PC-9 (cell line): ENCODE data around the gene DGKZ. TPM values are rescaled to one million over a fixed set of nuclear protein-coding genes. Genes with fewer than 3 reads are reported as not detected.

ENCODE experiments used
- BruUV-seq: library from RNA; stranded (reverse); fragments of 400-500 nt; replicated peaks from 2 replicates; lab custom pipeline; 2021; lab: Mats Ljungman, UMichigan
- CTCF ChIA-PET: fragments of 300-600 bp; sonication (Branson Sonifier 250); formaldehyde crosslinking; loops from one replicate; lab custom pipeline; 2022; ENCODE audit warnings: antibody characterized with exemption; lab: Charles Lee
- POLR2A ChIA-PET: fragments of 300-600 bp; sonication (Branson Sonifier 250); formaldehyde crosslinking; loops from one replicate; lab custom pipeline; 2022; ENCODE audit warnings: antibody characterized with exemption; ENCODE audit not compliant: unreplicated experiment; lab: Charles Lee
- DNase-seq, 2 experiments: peaks; one replicate each; pipeline versions ENCODE4 v3.0.0 to v3.0.0-alpha.2; 2015 to 2022; ENCODE audit warnings: mixed read lengths in 1 of 2
- H2AFZ ChIP-seq: fragments of 200-600 bp; sonication (generic); 2 replicates; pipeline ENCODE4 v1.8.1; 2017; ENCODE audit warnings: antibody characterized with exemption
- H3F3A ChIP-seq: fragments of 200-600 bp; sonication (generic); 2 replicates; pipeline ENCODE4 v1.8.1; 2017; ENCODE audit warnings: antibody characterized with exemption, mild to moderate bottlenecking, low read depth; ENCODE audit not compliant: insufficient read depth
- H3K27ac ChIP-seq: fragments of 200-600 bp; sonication (generic); 2 replicates; pipeline ENCODE4 v1.6.1; 2016; ENCODE audit warnings: mixed run types
- H3K27me3 ChIP-seq: fragments of 200-600 bp; sonication (generic); 2 replicates; pipeline ENCODE4 v1.6.1; 2016; ENCODE audit warnings: low read depth, mixed run types; ENCODE audit not compliant: insufficient read depth
- H3K36me3 ChIP-seq: fragments of 200-600 bp; sonication (generic); 2 replicates; pipeline ENCODE4 v1.6.1; 2016; ENCODE audit warnings: low read depth, mixed run types
- H3K4me1 ChIP-seq: fragments of 200-600 bp; sonication (generic); replicated peaks from 2 replicates; pipeline ENCODE4 v1.6.1; 2016; ENCODE audit warnings: mixed run types; ENCODE audit not compliant: insufficient read depth
- H3K4me2 ChIP-seq: fragments of 200-600 bp; sonication (generic); 2 replicates; pipeline ENCODE4 v1.6.1; 2017; ENCODE audit warnings: mixed run types
- H3K4me3 ChIP-seq: fragments of 200-600 bp; sonication (generic); 2 replicates; pipeline ENCODE4 v1.6.1; 2016; ENCODE audit warnings: mixed run types
- H3K79me2 ChIP-seq: fragments of 200-600 bp; sonication (generic); 2 replicates; pipeline ENCODE4 v1.6.1; 2017; ENCODE audit warnings: low read depth, mixed run types
- H3K9me2 ChIP-seq: fragments of 200-600 bp; sonication (generic); 2 replicates; pipeline ENCODE4 v1.8.1; 2017; ENCODE audit warnings: mild to moderate bottlenecking; ENCODE audit not compliant: insufficient read depth
- H3K9me3 ChIP-seq: fragments of 200-600 bp; sonication (generic); 2 replicates; pipeline ENCODE4 v1.8.1; 2016; ENCODE audit warnings: low read depth; ENCODE audit not compliant: insufficient read depth
- H4K20me1 ChIP-seq: fragments of 200-600 bp; sonication (generic); 2 replicates; pipeline ENCODE4 v1.8.1; 2017; ENCODE audit not compliant: insufficient read depth
- EZH2 ChIP-seq: fragments of 200-600 bp; sonication (generic); IDR thresholded peaks from 2 replicates; pipeline ENCODE4 v1.8.0; 2017; ENCODE audit warnings: antibody characterized with exemption, low read depth
- intact Hi-C: fragments of 100-400 bp; cut with micrococcal nuclease; formaldehyde crosslinking; loops from one replicate; pipeline ENCODE4 v1.10.0; 2022; ENCODE audit not compliant: unreplicated experiment
- total RNA-seq: library from RNA; stranded (reverse); gene quantifications from 2 replicates; pipeline ENCODE4 v1.2.3, GENCODE V29; 2021
- TF ChIP-seq, protein P1 (sequence below): fragments of 200-600 bp; sonication (generic); conservative IDR thresholded peaks from 2 replicates; pipeline ENCODE4 v1.6.1; 2017; ENCODE audit warnings: mixed run types, antibody characterized with exemption, mild to moderate bottlenecking, moderate library complexity

DGKZ gene
- total RNA-seq, 1 experiment from 2014 or later = 49.3 TPM

DNA sequence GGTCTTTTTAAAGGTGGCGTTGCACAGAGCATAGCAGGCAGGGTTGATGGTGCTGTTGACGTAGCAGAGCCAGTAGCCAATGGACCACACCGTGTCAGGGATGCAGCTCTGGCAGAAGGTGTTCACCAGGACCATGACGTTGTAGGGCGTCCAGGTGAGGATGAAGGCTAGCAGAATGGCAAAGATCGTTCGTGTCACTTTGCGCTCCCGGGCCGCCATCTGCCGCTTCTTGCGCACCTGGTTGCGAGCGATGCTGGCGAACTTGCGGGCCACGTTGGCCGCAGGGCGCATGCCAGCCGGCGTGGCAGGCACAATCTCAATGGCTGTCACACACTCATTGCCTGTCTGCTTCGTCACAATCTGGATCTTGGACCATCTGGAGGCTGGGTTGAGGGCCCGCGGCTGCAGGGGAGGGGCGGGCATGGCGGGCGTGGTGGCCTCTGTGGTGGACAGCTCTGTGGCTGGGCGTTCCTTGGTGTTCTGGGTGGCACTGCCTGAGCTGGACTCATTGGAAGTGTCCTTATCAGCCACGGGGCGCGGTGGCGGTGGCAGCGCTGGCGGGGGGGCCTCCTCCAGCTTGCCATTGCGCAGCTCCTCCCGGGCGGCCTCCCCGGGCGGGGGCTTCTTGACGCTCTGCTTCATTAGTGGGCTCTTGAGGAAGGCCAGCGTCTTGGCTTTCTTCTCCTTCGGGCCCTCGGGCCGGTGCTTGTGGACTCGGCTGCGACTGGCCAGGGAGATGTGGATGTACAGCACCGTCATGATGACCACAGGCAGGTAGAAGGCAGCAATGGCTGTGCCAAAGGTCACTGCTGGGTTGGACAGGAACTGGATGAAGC, 38.1 kb downstream of the DGKZ start:
- no TSS peak for BruUV-seq
- DNase-seq = no peak
- H3K4me3 ChIP-seq = no peak overlapping the region
- no peak overlapping the region for H2AFZ ChIP-seq
- no peak for TF ChIP-seq EZH2
- TF ChIP-seq, protein P1, sequence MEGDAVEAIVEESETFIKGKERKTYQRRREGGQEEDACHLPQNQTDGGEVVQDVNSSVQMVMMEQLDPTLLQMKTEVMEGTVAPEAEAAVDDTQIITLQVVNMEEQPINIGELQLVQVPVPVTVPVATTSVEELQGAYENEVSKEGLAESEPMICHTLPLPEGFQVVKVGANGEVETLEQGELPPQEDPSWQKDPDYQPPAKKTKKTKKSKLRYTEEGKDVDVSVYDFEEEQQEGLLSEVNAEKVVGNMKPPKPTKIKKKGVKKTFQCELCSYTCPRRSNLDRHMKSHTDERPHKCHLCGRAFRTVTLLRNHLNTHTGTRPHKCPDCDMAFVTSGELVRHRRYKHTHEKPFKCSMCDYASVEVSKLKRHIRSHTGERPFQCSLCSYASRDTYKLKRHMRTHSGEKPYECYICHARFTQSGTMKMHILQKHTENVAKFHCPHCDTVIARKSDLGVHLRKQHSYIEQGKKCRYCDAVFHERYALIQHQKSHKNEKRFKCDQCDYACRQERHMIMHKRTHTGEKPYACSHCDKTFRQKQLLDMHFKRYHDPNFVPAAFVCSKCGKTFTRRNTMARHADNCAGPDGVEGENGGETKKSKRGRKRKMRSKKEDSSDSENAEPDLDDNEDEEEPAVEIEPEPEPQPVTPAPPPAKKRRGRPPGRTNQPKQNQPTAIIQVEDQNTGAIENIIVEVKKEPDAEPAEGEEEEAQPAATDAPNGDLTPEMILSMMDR = no peak
- H3K4me1 ChIP-seq = peaks cover 34% of the 10 kb centered on the region
- intact Hi-C loops = no loop called here
- H3K4me2 ChIP-seq = no peak overlapping the region
- no peaks in the 10 kb centered on the region for H3K36me3 ChIP-seq
- 0 out of 2 replicates have a peak, but pooled peaks cover 4% of the 10 kb centered on the region for H4K20me1 ChIP-seq
- ChIA-PET CTCF (no interaction called here), POLR2A (no interaction called here)
- H3K27ac ChIP-seq = no peak overlapping the region
- peaks cover 24% of the 10 kb centered on the region for H3F3A ChIP-seq
- peaks cover 17% of the 10 kb centered on the region for H3K27me3 ChIP-seq
- H3K9me2 ChIP-seq = no peaks in the 10 kb centered on the region
- no peaks in the 10 kb centered on the region for H3K9me3 ChIP-seq
- H3K79me2 ChIP-seq = no peaks in the 10 kb centered on the region

DNA sequence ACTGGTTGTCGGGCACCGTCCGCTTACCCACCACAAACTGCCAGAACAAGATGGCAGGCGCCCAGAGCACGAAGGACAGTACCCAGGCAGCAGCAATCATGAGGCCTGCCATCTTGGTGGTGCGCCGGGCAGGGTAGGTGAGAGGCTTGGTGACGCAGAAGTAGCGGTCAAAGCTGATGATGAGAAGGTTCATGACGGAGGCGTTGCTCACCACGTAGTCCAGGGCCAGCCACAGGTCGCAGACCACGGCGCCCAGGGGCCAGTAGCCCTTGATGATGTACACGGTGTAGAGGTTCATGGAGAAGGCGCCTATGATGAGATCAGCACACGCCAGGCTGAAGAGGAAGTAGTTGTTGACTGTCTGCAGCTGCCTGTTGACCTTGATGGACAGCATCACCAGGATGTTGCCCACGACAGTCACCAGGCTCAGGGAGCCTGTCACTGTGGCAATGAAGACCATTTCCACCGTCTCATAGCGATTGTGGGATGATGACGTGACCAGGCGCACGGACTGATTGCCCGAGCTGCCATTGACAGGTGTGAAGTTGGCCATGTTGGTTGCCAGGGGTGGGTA, 38.8 kb downstream of the DGKZ start:
- H3K36me3 ChIP-seq = no peaks in the 10 kb centered on the region
- peaks cover 21% of the 10 kb centered on the region for H3F3A ChIP-seq
- H3K4me1 ChIP-seq = peaks cover 34% of the 10 kb centered on the region
- H3K9me3 ChIP-seq = no peaks in the 10 kb centered on the region
- DNase-seq = no peak
- 0 out of 2 replicates have a peak, but pooled peaks cover 6% of the 10 kb centered on the region for H4K20me1 ChIP-seq
- no peaks in the 10 kb centered on the region for H3K9me2 ChIP-seq
- no peaks in the 10 kb centered on the region for H3K79me2 ChIP-seq
- no peak overlapping the region for H2AFZ ChIP-seq
- no peak for TF ChIP-seq EZH2
- H3K27me3 ChIP-seq = peaks cover 22% of the 10 kb centered on the region
- H3K4me2 ChIP-seq = no peak overlapping the region
- ChIA-PET CTCF (no interaction called here), POLR2A (interaction anchor here (0.5 to 0.6 kb wide), 2 partner anchors 34 to 912 kb away, joined by 5 to 7 read pairs; no protein-coding TSS in a partner anchor)
- intact Hi-C loops = no loop called here
- H3K4me3 ChIP-seq = no peak overlapping the region
- H3K27ac ChIP-seq = no peak overlapping the region
- no TSS peak for BruUV-seq

DNA sequence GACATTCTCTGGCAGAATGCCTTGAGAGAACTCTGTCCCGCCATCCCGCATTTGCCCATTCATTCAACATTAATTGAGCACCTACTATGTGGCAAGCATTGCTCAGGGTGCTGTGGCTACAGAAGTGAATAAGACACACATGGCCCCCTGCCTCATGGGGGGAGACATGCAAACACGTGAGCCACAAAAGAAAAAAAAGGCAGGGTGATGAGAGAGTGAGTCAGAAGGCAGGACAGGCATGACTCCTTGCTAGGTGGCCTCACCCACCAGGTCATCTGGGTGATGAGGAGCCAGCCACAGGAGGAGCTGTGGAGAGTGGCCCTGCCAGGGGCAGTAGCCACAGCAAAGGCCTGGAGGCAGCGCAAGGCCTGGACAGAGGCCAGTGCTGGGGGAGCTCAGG, 39.4 kb downstream of the DGKZ start:
- Histone ChIP-seq H2AFZ (no peak overlapping the region), H3K9me3 (no peaks in the 10 kb centered on the region), H3K4me1 (peaks cover 34% of the 10 kb centered on the region), H4K20me1 (0 out of 2 replicates have a peak, but pooled peaks cover 6% of the 10 kb centered on the region), H3K36me3 (no peaks in the 10 kb centered on the region), H3K9me2 (no peaks in the 10 kb centered on the region), H3K4me3 (no peak overlapping the region), H3K4me2 (no peak overlapping the region), H3K27ac (no peak overlapping the region), H3K27me3 (peaks cover 22% of the 10 kb centered on the region), H3F3A (peaks cover 21% of the 10 kb centered on the region), H3K79me2 (no peaks in the 10 kb centered on the region)
- peak; percentile 61 to 70 for DNase-seq
- BruUV-seq = no TSS peak
- POLR2A ChIA-PET = interaction anchor here (0.5 to 0.6 kb wide), 2 partner anchors 35 to 911 kb away, joined by 5 to 7 read pairs; no protein-coding TSS in a partner anchor
- intact Hi-C loops = no loop called here
- CTCF ChIA-PET = no interaction called here
- TF ChIP-seq EZH2 = no peak
- TF ChIP-seq, protein P1 = 0 out of 2 replicates have a peak, but pooled peaks have one; percentile 25
